GM19099 (cell line): ENCODE results near the gene FKRP.

ENCODE experiments used
- POLR2A ChIP-seq: IDR thresholded peaks from 3 replicates; pipeline ENCODE4 v1.6.1; 2011; ENCODE audit warnings: low read depth; ENCODE audit not compliant: insufficient read length; ENCODE audit errors: extremely low read depth

The FKRP gene

GRCh38 chr19:46725859-46726393, 19.9 kb upstream of the FKRP start:
- no peak for TF ChIP-seq POLR2A

- no peak for TF ChIP-seq POLR2A
Observed at GRCh38 chr19:46726551-46726950, 19.3 kb upstream of the FKRP start.

- TF ChIP-seq POLR2A, result no peak
Observed at GRCh38 chr19:46726971-46727501, 18.8 kb upstream of the FKRP start.

- TF ChIP-seq POLR2A, result no peak
Observed at GRCh38 chr19:46727757-46728156, 18.1 kb upstream of the FKRP start.

GRCh38 chr19:46728208-46728607, 17.6 kb upstream of the FKRP start:
- TF ChIP-seq POLR2A, result no peak

- TF ChIP-seq POLR2A, result no peak
Observed at GRCh38 chr19:46728693-46729339, 17.0 kb upstream of the FKRP start.

- TF ChIP-seq POLR2A, result no peak
Observed at GRCh38 chr19:46729696-46730095, 16.2 kb upstream of the FKRP start.

GRCh38 chr19:46730187-46730586, 15.7 kb upstream of the FKRP start:
- no peak for TF ChIP-seq POLR2A

GRCh38 chr19:46730595-46730994, 15.3 kb upstream of the FKRP start:
- no peak for TF ChIP-seq POLR2A

- no peak for TF ChIP-seq POLR2A
Observed at GRCh38 chr19:46731007-46731501, 14.8 kb upstream of the FKRP start.

GRCh38 chr19:46731584-46731983, 14.3 kb upstream of the FKRP start:
- TF ChIP-seq POLR2A, result no peak

- no peak for TF ChIP-seq POLR2A
Observed at GRCh38 chr19:46732172-46732938, 13.5 kb upstream of the FKRP start.

- no peak for TF ChIP-seq POLR2A
Observed at GRCh38 chr19:46732966-46733689, 12.7 kb upstream of the FKRP start.

GRCh38 chr19:46733690-46734292, 12.1 kb upstream of the FKRP start:
- TF ChIP-seq POLR2A, result no peak
